GM23248 (cell line): ENCODE data around the gene SBF2.

Experiments
- EZH2 ChIP-seq: fragments of 200-600 bp; sonication (generic); IDR thresholded peaks from 2 replicates; pipeline ENCODE4 v1.6.1; 2018; ENCODE audit warnings: antibody characterized with exemption, mild to moderate bottlenecking; ENCODE audit not compliant: insufficient read depth, poor library complexity, severe bottlenecking
- EZH2phosphoT487 ChIP-seq: fragments of 200-600 bp; sonication (generic); IDR thresholded peaks from 2 replicates; pipeline ENCODE4 v1.6.1; 2018; ENCODE audit warnings: antibody characterized with exemption, moderate library complexity, mild to moderate bottlenecking, low read depth; ENCODE audit not compliant: insufficient read depth

- no peak for TF ChIP-seq EZH2
- TF ChIP-seq EZH2phosphoT487 = no peak
These were observed 24.4 kb upstream of the SBF2 start for GRCh38 chr11:10318527-10318802.
